GM18511 (cell line): ENCODE measurements around the gene PPP1R37.

Experiments used
- ATAC-seq: cut with Tn5 transposase; IDR thresholded peaks from one replicate; pipeline ENCODE4 v1.9.1; 2021; ENCODE audit warnings: mild to moderate bottlenecking, moderate library complexity; ENCODE audit not compliant: unreplicated experiment

The PPP1R37 gene

DNA sequence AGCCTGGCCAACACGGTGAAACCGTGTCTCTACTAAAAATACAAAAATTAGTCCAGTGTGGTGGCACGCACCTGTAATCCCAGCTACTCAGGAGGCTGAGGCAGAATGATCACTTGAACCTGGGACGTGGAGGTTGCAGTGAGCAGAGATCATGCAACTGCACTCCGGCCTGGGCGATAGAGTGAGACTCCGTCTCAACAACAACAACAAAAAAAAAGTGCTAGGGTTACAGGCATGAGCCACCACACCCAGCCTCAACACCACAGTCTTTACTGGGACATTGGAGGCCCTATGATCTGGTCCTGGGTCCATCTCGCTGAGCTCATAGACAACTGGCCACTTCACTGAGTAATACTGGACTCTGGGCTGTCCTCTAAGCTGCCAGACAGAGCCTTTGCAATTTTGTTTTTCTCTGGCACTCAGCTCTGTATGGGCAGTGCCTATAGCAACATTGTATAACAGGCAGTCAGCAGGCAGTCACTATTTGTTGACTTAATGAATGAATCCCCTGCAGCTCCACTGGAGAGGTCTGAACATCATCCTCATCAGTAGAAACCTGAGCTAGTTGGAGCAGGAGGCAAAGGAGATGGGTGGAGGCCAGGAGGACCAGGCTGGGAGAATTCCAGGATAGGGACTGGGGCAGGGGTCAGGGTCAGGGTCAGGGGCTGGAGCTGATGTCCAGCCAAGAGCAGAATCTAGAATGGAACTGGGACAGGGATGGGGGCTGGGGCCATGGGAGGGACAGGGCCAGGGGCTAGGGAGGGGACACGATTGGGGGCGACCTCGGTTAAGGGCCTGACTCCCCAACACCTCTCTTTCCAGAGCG is 93.7 kb downstream of the PPP1R37 start:
- ATAC-seq = no peak

DNA sequence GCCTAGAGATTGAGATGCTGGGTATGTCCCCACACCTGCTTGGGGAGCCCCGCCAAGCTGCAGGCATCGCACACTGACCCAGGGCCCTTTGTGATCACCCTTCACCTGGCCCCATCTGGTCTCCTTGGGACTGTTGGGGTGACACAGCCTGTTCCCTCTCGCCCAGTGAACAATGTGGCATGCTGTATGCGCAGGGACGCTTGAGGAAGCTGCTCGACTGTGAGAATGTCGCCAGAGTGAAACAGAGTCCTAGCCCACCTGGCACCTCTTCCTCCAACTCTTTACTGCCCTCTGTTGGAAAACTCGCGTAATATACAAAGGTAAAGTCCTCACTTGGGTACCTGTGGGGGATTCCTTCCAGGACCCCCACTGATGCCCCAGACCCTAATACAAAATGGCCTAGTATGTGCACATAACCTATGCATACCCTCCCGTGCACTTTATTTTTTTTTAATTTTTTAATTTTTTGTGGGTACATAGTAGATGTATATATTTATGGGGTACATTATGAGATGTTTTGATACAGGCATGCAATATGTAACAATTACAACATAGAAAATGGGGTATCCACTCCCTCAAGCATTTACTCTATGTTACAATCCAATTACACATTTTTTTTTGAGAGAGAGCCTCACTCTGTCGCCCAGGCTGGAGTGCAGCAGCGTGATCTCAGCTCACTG is 94.6 kb downstream of the PPP1R37 start:
- ATAC-seq = no peak

DNA sequence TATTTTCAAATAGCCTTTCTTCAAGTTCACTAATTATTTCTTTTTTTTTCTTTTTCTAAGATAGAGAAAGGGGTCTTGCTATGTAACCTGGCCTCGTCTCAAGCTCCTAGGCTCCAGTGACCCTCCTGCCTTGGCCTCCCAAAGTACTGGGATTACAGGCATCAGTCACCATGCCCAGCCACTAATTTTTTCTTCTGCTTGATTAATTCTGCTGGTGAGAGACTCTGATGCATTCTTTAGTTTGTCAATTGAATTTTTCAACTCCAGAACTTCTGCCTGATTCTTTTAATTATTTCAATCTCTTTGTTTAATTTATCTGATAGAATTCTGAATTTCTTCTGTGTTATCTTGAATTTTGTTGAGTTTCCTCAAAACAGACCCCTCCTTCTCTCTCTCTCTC is 97.0 kb downstream of the PPP1R37 start:
- no peak for ATAC-seq

DNA sequence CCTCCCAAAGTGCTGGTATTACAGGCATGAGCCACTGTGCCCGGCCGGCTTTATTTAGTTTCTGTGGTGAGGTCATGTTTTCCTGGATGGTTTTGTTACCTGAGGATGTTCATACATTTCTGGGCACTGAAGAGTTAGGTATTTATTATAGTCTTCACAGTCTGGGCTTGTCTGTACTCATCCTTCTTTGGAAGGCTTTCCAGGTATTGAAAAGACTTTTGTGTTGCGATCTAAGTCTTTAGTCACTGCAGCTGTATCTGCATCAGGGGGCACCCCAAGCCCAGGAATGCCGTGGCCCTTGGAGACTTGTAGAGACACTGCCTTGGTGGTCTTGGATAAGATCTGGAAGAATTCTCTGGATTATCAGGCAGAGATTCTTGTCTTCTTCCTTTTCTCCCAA is 98.4 kb downstream of the PPP1R37 start:
- no peak for ATAC-seq

DNA sequence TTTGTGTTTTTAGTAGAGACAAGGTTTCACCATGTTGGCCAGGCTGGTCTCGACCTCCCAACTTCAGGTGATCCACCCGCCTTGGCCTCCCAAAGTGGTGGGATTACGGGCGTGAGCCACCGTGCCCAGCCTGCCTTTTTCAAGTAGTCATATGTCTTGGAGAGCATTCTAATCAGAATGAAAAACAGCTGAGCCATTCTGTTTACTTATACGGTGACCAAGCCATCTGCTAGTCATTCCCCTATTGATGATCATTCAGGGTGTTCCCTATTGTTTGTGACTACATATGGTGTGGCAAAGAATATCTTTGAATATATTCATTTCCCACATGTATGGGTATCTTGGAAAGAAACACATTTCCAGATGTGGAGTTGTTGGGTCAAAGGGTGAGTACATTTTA is 102.8 kb downstream of the PPP1R37 start:
- ATAC-seq = no peak
